ENCODE data around the gene CREB5.
"Not testable (repeated sequence)": the region's sequence is repeated elsewhere in the genome, so short reads cannot be mapped to it uniquely, and the experiment has no call there.

CREB5 gene

DNA sequence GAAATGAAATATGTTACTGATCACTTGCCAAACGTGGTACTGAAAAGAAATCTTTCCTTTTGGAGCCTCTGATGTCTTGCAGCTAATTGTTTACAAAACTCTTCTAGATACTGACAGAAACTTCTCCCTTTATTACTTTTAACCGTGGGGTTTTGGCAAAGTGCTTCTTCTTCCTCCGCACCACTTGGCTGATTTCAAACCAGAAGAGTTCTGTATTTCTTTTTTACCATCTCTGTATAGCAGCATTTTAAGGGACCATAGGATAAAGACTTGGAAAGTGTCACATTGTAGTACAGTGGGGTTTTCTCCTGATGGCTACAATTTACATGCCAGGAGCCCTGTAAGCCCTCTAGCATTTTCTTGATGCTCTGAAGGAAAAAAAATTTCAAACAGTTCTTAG lies 21.9 kb upstream of the CREB5 start:
- no peaks in the 10 kb centered on the region for H3K9me3 ChIP-seq (ENCODE audit: control insufficient read depth, insufficient read depth, low read length)
- H3K9ac ChIP-seq (ENCODE audit: low read depth, low read length), result no peak overlapping the region
- H3K4me1 ChIP-seq (ENCODE audit: insufficient read depth, low read length), result 0 out of 2 replicates have a peak, but pooled peaks cover 5% of the 10 kb centered on the region
- H3K36me3 ChIP-seq (ENCODE audit: insufficient read depth, low read length), result no peaks in the 10 kb centered on the region

DNA sequence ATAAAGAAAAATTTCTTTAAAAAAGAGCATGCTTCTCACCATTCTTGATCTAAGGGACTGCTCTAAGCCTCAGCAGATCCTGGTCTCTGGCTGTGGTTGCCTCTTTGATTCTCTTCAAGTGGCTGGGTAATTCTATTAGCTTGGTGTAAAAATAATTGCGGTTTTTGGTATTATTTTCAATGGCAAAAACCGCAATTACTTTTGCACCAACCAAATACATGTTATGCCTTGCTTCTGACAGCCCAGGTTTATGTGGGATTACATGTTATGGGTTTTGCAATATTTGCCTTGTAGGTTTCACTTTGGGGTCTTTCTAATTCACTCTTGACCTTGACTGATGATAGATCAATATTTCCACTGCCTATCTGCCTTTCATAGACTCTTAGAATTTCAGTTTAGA lies 20.0 kb upstream of the CREB5 start:
- H3K36me3 ChIP-seq (ENCODE audit: insufficient read depth, low read length), result no peaks in the 10 kb centered on the region
- H3K4me1 ChIP-seq (ENCODE audit: insufficient read depth, low read length), result 0 out of 2 replicates have a peak, but pooled peaks cover 9% of the 10 kb centered on the region
- no peaks in the 10 kb centered on the region for H3K9me3 ChIP-seq (ENCODE audit: control insufficient read depth, insufficient read depth, low read length)
- no peak overlapping the region for H3K9ac ChIP-seq (ENCODE audit: low read depth, low read length)

DNA sequence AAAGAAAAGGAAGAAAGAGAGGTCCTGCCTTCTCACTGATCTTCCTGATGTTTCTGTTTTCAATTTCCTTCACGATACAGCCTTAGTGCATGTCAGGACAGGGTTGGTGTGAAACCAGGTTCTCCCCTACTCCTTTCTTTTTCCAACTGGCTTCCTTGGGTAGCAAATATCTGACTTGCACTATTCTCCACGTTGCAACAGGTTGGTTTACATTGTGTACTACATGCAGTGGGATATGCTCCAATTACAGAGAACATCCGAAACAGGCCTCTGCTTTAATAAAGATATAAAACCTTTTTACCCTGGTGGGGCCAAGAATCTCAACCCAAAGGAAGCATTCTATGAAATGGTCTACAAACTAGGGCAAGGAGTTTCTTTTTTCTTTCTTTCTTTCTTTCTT lies 16.9 kb upstream of the CREB5 start:
- H3K4me1 ChIP-seq (ENCODE audit: insufficient read depth, low read length), result 0 out of 2 replicates have a peak, but pooled peaks cover 3% of the 10 kb centered on the region

DNA sequence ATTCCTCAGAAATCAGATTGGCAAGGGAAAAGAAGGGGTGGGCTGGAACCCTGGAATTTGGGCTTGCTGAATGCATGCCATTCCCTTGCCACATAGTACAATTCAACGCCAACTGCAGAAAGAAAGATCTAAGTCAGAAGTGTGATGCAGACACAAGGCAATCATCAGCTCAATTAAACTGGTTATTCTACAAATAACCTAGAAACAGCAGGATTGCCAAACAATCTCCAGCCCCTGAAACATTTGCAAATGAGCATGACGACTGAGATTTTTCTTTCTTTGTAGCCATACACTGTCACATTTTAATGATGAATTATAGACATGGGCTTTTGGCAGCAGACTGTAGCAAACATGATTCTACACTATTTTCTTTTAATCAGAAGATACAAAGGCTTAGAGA lies 16.5 kb upstream of the CREB5 start:
- Histone ChIP-seq H3K9ac (ENCODE audit: low read depth, low read length) (no peak overlapping the region), H3K36me3 (ENCODE audit: insufficient read depth, low read length) (no peaks in the 10 kb centered on the region), H3K9me3 (ENCODE audit: control insufficient read depth, insufficient read depth, low read length) (no peaks in the 10 kb centered on the region), H3K4me1 (ENCODE audit: insufficient read depth, low read length) (0 out of 2 replicates have a peak, but pooled peaks cover 3% of the 10 kb centered on the region)

More for the DNA sequence above, 16.9 kb upstream of the CREB5 start:
- Histone ChIP-seq H3K9ac (ENCODE audit: low read depth, low read length) (no peak overlapping the region), H3K9me3 (ENCODE audit: control insufficient read depth, insufficient read depth, low read length) (no peaks in the 10 kb centered on the region), H3K36me3 (ENCODE audit: insufficient read depth, low read length) (no peaks in the 10 kb centered on the region)

GRCh38 chr7:28397141-28397540 lies 15.2 kb upstream of the CREB5 start:
- Histone ChIP-seq H3K9ac (ENCODE audit: low read depth, low read length) (no peak overlapping the region), H3K4me1 (ENCODE audit: insufficient read depth, low read length) (0 out of 2 replicates have a peak, but pooled peaks cover 3% of the 10 kb centered on the region), H3K36me3 (ENCODE audit: insufficient read depth, low read length) (no peaks in the 10 kb centered on the region), H3K9me3 (ENCODE audit: control insufficient read depth, insufficient read depth, low read length) (no peaks in the 10 kb centered on the region)

DNA sequence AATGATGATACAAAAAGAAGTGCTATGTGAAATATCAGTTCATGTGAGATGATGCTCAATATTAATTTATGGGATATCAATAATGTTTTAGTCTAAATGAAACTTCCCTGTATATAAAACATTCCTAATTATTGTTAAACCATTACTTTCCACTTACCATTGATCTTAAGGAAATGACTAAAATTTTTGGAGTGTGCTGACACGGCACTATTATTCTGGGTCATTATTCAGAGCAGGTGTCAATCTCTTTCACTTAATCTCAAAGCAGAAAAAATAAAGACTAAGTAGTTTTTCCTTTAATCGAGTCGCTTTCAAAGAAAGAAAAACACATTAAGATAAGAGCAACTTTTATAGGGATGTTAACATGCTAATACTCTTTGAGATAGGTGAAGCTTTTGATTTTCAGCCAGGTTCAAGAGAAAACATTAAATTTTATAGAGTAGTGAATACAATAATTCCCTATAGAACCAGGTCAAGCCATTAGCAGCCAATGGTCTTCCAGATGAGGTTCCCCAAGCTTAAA lies 11.4 kb upstream of the CREB5 start:
- Histone ChIP-seq H3K36me3 (ENCODE audit: insufficient read depth, low read length) (no peaks in the 10 kb centered on the region), H3K9me3 (ENCODE audit: control insufficient read depth, insufficient read depth, low read length) (no peaks in the 10 kb centered on the region), H3K9ac (ENCODE audit: low read depth, low read length) (no peak overlapping the region), H3K4me1 (ENCODE audit: insufficient read depth, low read length) (0 out of 2 replicates have a peak, but pooled peaks cover under 1% of the 10 kb centered on the region)

GRCh38 chr7:28401567-28401966 lies 10.8 kb upstream of the CREB5 start:
- not testable (repeated sequence) for H3K9ac ChIP-seq (ENCODE audit: low read depth, low read length); H3K9me3 ChIP-seq (ENCODE audit: control insufficient read depth, insufficient read depth, low read length); H3K36me3 ChIP-seq (ENCODE audit: insufficient read depth, low read length); H3K4me1 ChIP-seq (ENCODE audit: insufficient read depth, low read length)

- H3K9me3 ChIP-seq (ENCODE audit: control insufficient read depth, insufficient read depth, low read length), result no peaks in the 10 kb centered on the region
- H3K4me1 ChIP-seq (ENCODE audit: insufficient read depth, low read length), result 0 out of 2 replicates have a peak, but pooled peaks cover 4% of the 10 kb centered on the region
- H3K9ac ChIP-seq (ENCODE audit: low read depth, low read length), result no peak overlapping the region
- no peaks in the 10 kb centered on the region for H3K36me3 ChIP-seq (ENCODE audit: insufficient read depth, low read length)
Observed at GRCh38 chr7:28405662-28406061, 6.7 kb upstream of the CREB5 start.

DNA sequence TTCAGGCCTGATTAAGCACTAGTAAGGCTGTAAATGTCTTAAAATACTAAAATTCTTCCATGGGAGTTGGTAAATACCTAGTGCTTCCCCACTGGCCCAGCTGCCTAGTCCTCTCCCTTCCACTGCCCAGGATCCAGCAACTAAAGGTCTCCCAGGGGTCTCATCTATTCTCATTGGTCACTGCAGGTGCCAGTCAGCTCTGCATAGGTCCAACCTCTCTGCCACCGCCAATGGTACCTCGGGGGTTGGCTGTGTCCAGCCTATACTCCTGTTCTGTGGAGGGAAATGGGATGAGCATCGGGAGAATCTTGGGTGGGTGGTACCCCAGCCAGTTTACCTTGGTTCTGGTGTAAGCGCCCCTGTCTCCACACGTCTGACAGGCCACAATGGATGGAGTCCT lies 6.1 kb upstream of the CREB5 start:
- no peaks in the 10 kb centered on the region for H3K9me3 ChIP-seq (ENCODE audit: control insufficient read depth, insufficient read depth, low read length)
- no peak overlapping the region for H3K9ac ChIP-seq (ENCODE audit: low read depth, low read length)
- H3K36me3 ChIP-seq (ENCODE audit: insufficient read depth, low read length), result no peaks in the 10 kb centered on the region
- 0 out of 2 replicates have a peak, but pooled peaks cover 4% of the 10 kb centered on the region for H3K4me1 ChIP-seq (ENCODE audit: insufficient read depth, low read length)

DNA sequence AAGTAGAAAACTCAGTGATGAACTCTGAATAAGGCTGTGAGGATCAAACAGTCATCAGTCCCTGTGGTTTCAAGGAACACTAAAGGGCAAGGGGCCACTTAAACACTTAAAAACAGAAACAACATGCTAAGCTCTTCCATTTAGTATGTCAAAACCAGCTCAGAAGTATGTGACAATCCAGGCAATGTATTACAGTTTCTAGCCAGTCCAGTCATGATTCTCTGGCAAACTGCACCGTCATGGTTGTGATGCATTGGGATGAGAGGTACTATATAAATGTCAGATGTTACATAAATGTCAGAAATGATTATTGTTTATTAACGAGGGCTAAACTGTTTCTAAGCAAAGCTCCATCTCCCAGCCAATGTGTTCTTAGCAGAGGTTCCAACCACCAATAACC lies 4.7 kb upstream of the CREB5 start:
- H3K9me3 ChIP-seq (ENCODE audit: control insufficient read depth, insufficient read depth, low read length), result no peaks in the 10 kb centered on the region
- H3K9ac ChIP-seq (ENCODE audit: low read depth, low read length), result peak overlapping the region; percentile 46; the same call in 1 of the 2 replicates
- 0 out of 2 replicates have a peak, but pooled peaks cover 7% of the 10 kb centered on the region for H3K4me1 ChIP-seq (ENCODE audit: insufficient read depth, low read length)
- H3K36me3 ChIP-seq (ENCODE audit: insufficient read depth, low read length), result no peaks in the 10 kb centered on the region

GRCh38 chr7:28408105-28408959 lies 4.0 kb upstream of the CREB5 start:
- Histone ChIP-seq H3K9ac (ENCODE audit: low read depth, low read length) (peak overlapping the region; percentile 46; the same call in 1 of the 2 replicates), H3K9me3 (ENCODE audit: control insufficient read depth, insufficient read depth, low read length) (no peaks in the 10 kb centered on the region), H3K36me3 (ENCODE audit: insufficient read depth, low read length) (no peaks in the 10 kb centered on the region), H3K4me1 (ENCODE audit: insufficient read depth, low read length) (0 out of 2 replicates have a peak, but pooled peaks cover 9% of the 10 kb centered on the region)

GRCh38 chr7:28408960-28409715 lies 3.2 kb upstream of the CREB5 start:
- H3K9me3 ChIP-seq (ENCODE audit: control insufficient read depth, insufficient read depth, low read length), result no peaks in the 10 kb centered on the region

GRCh38 chr7:28409716-28410627 lies 2.3 kb upstream of the CREB5 start:
- Histone ChIP-seq H3K9ac (ENCODE audit: low read depth, low read length) (peak overlapping the region; percentile 90), H3K36me3 (ENCODE audit: insufficient read depth, low read length) (no peaks in the 10 kb centered on the region), H3K4me1 (ENCODE audit: insufficient read depth, low read length) (0 out of 2 replicates have a peak, but pooled peaks cover 9% of the 10 kb centered on the region), H3K9me3 (ENCODE audit: control insufficient read depth, insufficient read depth, low read length) (no peaks in the 10 kb centered on the region)

More at GRCh38 chr7:28408960-28409715, 3.2 kb upstream of the CREB5 start:
- H3K36me3 ChIP-seq (ENCODE audit: insufficient read depth, low read length), result no peaks in the 10 kb centered on the region
- peak overlapping the region; percentile 90 for H3K9ac ChIP-seq (ENCODE audit: low read depth, low read length)
- H3K4me1 ChIP-seq (ENCODE audit: insufficient read depth, low read length), result 0 out of 2 replicates have a peak, but pooled peaks cover 9% of the 10 kb centered on the region
